NT2/D1 (cell line): ENCODE measurements around the gene TRIM31.

Experiments used
- SUZ12 ChIP-seq: IDR thresholded peaks from 2 replicates; pipeline ENCODE4 v1.6.1; 2011; ENCODE audit not compliant: insufficient read length, insufficient read depth; ENCODE audit errors: extremely low read depth
- YY1 ChIP-seq: IDR thresholded peaks from 2 replicates; pipeline ENCODE4 v1.6.1; 2011; ENCODE audit not compliant: insufficient read length, insufficient read depth
- ZNF274 ChIP-seq: IDR thresholded peaks from 2 replicates; pipeline ENCODE4 v1.6.1; 2011; ENCODE audit warnings: mild to moderate bottlenecking, low read depth, low read length

DNA sequence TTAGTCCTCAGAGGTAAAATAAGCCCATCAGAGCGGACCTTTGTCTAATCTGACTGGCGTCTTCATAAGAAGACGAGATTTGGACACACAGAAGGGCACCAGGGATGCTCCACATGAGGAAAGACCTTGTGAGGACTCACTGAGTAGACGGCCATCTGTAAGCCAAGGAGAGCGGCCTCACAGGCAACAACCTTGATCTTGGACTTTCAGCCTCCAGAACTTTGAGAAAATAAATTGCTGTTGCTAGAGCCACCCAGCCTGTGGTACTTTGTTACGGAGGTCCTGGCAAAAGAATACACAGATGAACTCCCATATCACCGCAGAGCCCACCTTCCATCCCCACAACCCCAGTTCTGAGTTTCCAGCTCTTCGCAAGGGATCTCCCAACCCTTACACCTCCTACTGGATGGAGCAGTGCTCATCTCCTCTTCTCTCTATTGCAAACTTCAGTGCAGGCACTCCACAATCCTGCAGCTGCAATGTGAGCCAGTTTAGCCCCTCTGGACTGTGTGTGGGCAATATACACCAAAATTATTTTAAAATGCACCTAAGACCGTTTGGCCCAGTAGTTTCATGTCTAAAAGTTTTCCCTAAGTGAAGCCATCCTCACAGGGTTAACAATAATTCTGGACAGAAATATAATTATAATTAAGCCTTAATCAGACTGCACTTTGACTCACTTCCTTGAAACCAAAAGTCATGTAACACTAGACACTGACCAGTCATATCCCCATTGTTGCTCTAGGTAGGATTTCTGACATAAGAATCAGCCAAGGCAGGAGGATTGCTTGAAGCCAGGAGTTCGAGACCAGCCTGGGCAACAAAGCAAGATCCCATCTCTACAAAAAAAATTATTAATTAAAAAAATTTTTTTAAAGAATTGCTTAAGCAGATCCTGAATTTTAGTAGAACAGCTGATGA lies 8.8 kb upstream of the TRIM31 start:
- TF ChIP-seq YY1 (no peak), ZNF274 (no peak), SUZ12 (no peak)
